GM12878 (cell line): Measurements from ENCODE around the gene MMP14. TPM values are rescaled to one million over a fixed set of nuclear protein-coding genes. Genes with fewer than 3 reads are reported as not detected.

Experiments
- ATAC-seq: fragments of 200-7000 bp; cut with Tn5 transposase; 3 replicates; pipeline ENCODE4 v1.9.1; 2020; ENCODE audit warnings: mild to moderate bottlenecking, moderate library complexity
- BruUV-seq: library from RNA; stranded (reverse); fragments of 400-500 nt; replicated peaks from 2 replicates; lab custom pipeline; 2021; lab: Mats Ljungman, UMichigan
- CTCF ChIA-PET: fragments of 300-600 bp; sonication (Branson Sonifier 250); formaldehyde crosslinking; extraction: SDS; loops from one replicate; lab custom pipeline; 2021; ENCODE audit warnings: inconsistent platforms; lab: Yijun Ruan, JAX
- POLR2A ChIA-PET: fragments of 350-600 bp; formaldehyde crosslinking; extraction: SDS; loops from one replicate; lab custom pipeline; 2021; ENCODE audit warnings: inconsistent platforms; lab: Charles Lee
- RAD21 ChIA-PET: fragments of 300-600 bp; sonication (Branson Sonifier 250); formaldehyde crosslinking; loops from one replicate; lab custom pipeline; 2023; ENCODE audit warnings: antibody characterized with exemption; ENCODE audit not compliant: unreplicated experiment; lab: Charles Lee
- SMC1A ChIA-PET: fragments of 300-600 bp; sonication (Branson Sonifier 250); formaldehyde crosslinking; loops from one replicate; lab custom pipeline; 2023; ENCODE audit not compliant: unreplicated experiment, uncharacterized antibody; lab: Charles Lee
- DNase-seq: peaks from one replicate; pipeline ENCODE4 v3.0.0-alpha.2; 2011; ENCODE audit warnings: low read depth, low spot score
- FAIRE-seq: peaks from 3 replicates; lab custom pipeline; 2011; peaks lifted over from hg19 to GRCh38; lab: Jason Lieb, UNC
- H2AFZ ChIP-seq: 2 replicates; pipeline ENCODE4 v1.6.0; 2011; ENCODE audit warnings: low read depth, low read length, control low read depth; ENCODE audit not compliant: control insufficient read depth
- H3K27ac ChIP-seq: 2 replicates; pipeline ENCODE4 v1.5.1; 2011; ENCODE audit warnings: control low read depth; ENCODE audit not compliant: control insufficient read depth, insufficient read depth
- H3K27me3 ChIP-seq, 2 experiments: replicated peaks in 1 of 2; 2 replicates each; pipeline versions ENCODE4 v1.6.0 to v1.6.1; 2011; ENCODE audit warnings: low read length in 1 of 2; ENCODE audit not compliant: control insufficient read depth in 2 of 2, insufficient read depth in 2 of 2
- H3K36me3 ChIP-seq, 2 experiments: 2 replicates each; pipeline ENCODE4 v1.5.1; 2011; ENCODE audit warnings: low read length in 1 of 2; ENCODE audit not compliant: control insufficient read depth in 2 of 2, insufficient read depth in 2 of 2
- H3K4me1 ChIP-seq: 2 replicates; pipeline ENCODE4 v1.6.1; 2011; ENCODE audit warnings: mild to moderate bottlenecking, low read length, moderate library complexity, mixed read lengths; ENCODE audit not compliant: control insufficient read depth, insufficient read depth
- H3K4me2 ChIP-seq: 2 replicates; pipeline ENCODE4 v1.6.0; 2011; ENCODE audit warnings: control low read depth; ENCODE audit not compliant: control insufficient read depth, insufficient read depth
- H3K4me3 ChIP-seq: fragments of 200-600 bp; sonication (generic); 2 replicates; pipeline ENCODE4 v1.5.1; 2016
- H3K79me2 ChIP-seq: 2 replicates; pipeline ENCODE4 v1.6.0; 2011; ENCODE audit warnings: low read length; ENCODE audit not compliant: control insufficient read depth, insufficient read depth
- H3K9ac ChIP-seq: 2 replicates; pipeline ENCODE4 v1.8.0; 2011; ENCODE audit warnings: low read length, control low read depth, mixed read lengths; ENCODE audit not compliant: control insufficient read depth, insufficient read depth
- H3K9me3 ChIP-seq: replicated peaks from 3 replicates; pipeline ENCODE4 v1.5.1; 2011; ENCODE audit warnings: mild to moderate bottlenecking, low read length; ENCODE audit not compliant: control insufficient read depth, insufficient read depth
- H4K20me1 ChIP-seq: 2 replicates; pipeline ENCODE4 v1.6.0; 2011; ENCODE audit not compliant: control insufficient read depth, insufficient read depth
- BACH1 ChIP-seq: fragments of 450-650 bp; IDR thresholded peaks from 2 replicates; pipeline ENCODE4 v1.6.1; 2017; ENCODE audit warnings: mild to moderate bottlenecking, borderline replicate concordance
- CBX3 ChIP-seq: fragments of 200-600 bp; sonication (generic); IDR thresholded peaks from 2 replicates; pipeline ENCODE4 v1.6.1; 2016; ENCODE audit warnings: low read depth, borderline replicate concordance
- CEBPB ChIP-seq, 2 experiments: fragments of 150-350 bp in 1 of 2; IDR thresholded peaks; 2 replicates each; pipeline ENCODE4 v1.6.1; 2012 to 2014; ENCODE audit warnings: low read depth in 2 of 2, low read length in 2 of 2, borderline replicate concordance in 1 of 2, inconsistent platforms in 1 of 2
- CHD1 ChIP-seq: IDR thresholded peaks from 2 replicates; pipeline ENCODE4 v1.6.1; 2012; ENCODE audit warnings: low read depth, low read length, improper control_type of control experiment
- NFXL1 ChIP-seq: fragments of 450-650 bp; IDR thresholded peaks from 2 replicates; pipeline ENCODE4 v1.6.1; 2017; ENCODE audit warnings: antibody characterized with exemption, mild to moderate bottlenecking, borderline replicate concordance
- NR2F1 ChIP-seq: fragments of 450-650 bp; conservative IDR thresholded peaks from 2 replicates; pipeline ENCODE4 v1.6.1; 2017; ENCODE audit warnings: mild to moderate bottlenecking
- POU2F2 ChIP-seq: IDR thresholded peaks from 3 replicates; pipeline ENCODE4 v1.6.1; 2011; ENCODE audit warnings: low read depth, mild to moderate bottlenecking, low read length, borderline replicate concordance
- RELA ChIP-seq: fragments of 450-650 bp; IDR thresholded peaks from 2 replicates; pipeline ENCODE4 v1.8.0; 2014; ENCODE audit warnings: borderline replicate concordance; ENCODE audit not compliant: partially characterized antibody
- TARDBP ChIP-seq: IDR thresholded peaks from 2 replicates; pipeline ENCODE4 v1.6.1; 2016; ENCODE audit warnings: borderline replicate concordance
- in situ Hi-C: fragments of 300-500 bp; cut with MboI; formaldehyde crosslinking; loops from 9 replicates; pipeline ENCODE4 v1.14.3; 2018; ENCODE audit warnings: mixed read lengths
- intact Hi-C: fragments of 100-400 bp; cut with micrococcal nuclease; formaldehyde crosslinking; loops from one replicate; pipeline ENCODE4 v1.14.2; 2022; ENCODE audit not compliant: unreplicated experiment
- polyA plus RNA-seq, 11 experiments: library from polyadenylated mRNA; depleted of rRNA in 4 of 11; unstranded in 6 of 11; stranded (reverse) in 5 of 11; fragments of >200 nt; fragmentation: Nextera tagmentation in 4 of 11; fragmentation: Illumina TruSeq in 1 of 11; extraction: Ambion mirVana in 4 of 11; extraction: Trizol in 1 of 11; gene quantifications; 1 replicate in 1 of 11; 2 replicates in 10 of 11; pipeline versions ENCODE4 v1.2.1 to v1.2.3, GENCODE V29; 2011 to 2016; ENCODE audit warnings: inconsistent platforms in 2 of 11, missing spikeins in 2 of 11, low read depth in 1 of 11
- total RNA-seq, 4 experiments: library from RNA; depleted of rRNA in 3 of 4; stranded (reverse); fragments of >200 nt in 3 of 4; fragmentation: Illumina TruSeq in 1 of 4; extraction: Trizol in 1 of 4; gene quantifications; 2 replicates each; pipeline versions ENCODE4 v1.2.1 to v1.2.3, GENCODE V29; 2013 to 2021
- TF ChIP-seq, protein P1 (sequence below): fragments of 450-650 bp; IDR thresholded peaks from 2 replicates; pipeline ENCODE4 v1.6.1; 2016; ENCODE audit warnings: mild to moderate bottlenecking
- TF ChIP-seq, protein P2 (sequence below): fragments of 450-650 bp; formaldehyde crosslinking; IDR thresholded peaks from 2 replicates; pipeline ENCODE4 v1.4.0; 2020; ENCODE audit warnings: mild to moderate bottlenecking, moderate library complexity
- TF ChIP-seq, protein P3 (sequence below): IDR thresholded peaks from 2 replicates; pipeline ENCODE4 v1.6.1; 2011; ENCODE audit warnings: borderline replicate concordance, low read depth, mild to moderate bottlenecking, moderate library complexity, low read length; ENCODE audit not compliant: insufficient read depth, poor library complexity, severe bottlenecking

MMP14 gene
- total and polyA plus RNA-seq, 10 of the 15 experiments (the other 5 are each of a cell fraction or from before 2014, with no cell fraction given): 0.31 to 1.9 (median 0.70) TPM; not detected in 2

DNA sequence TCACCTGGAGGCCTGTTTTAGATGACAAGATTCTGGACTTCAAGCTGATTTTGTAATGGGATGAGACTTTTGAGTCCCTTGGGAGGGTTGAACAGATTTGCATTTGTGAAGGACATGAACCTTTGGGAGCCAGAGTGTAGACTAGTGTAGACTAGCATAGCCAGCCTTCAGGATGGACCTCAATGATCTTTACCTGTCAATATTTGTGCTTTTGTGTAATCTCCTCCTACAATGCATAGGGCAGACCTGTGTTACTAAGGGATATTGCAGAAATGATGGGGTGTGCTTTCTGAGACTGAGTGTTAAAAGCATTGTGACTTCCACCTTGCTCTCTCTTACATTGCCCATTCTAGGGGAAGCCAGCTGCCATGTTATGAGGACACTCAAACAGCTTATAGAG lies 25.3 kb downstream of the MMP14 start:
- Histone ChIP-seq H2AFZ (no peak overlapping the region), H3K27ac (no peak overlapping the region), H3K4me3 (no peak overlapping the region), H3K4me1 (peaks cover 7% of the 10 kb centered on the region), H4K20me1 (no peaks in the 10 kb centered on the region), H3K36me3 (no peaks in the 10 kb centered on the region), H3K4me2 (no peak overlapping the region), H3K9me3 (peaks cover 5% of the 10 kb centered on the region; the same call in 1 of the 3 replicates), H3K79me2 (no peaks in the 10 kb centered on the region), H3K27me3 (no peaks in the 10 kb centered on the region), H3K9ac (no peak overlapping the region)
- FAIRE-seq (no peak), DNase-seq (no peak), ATAC-seq (no peak)
- CTCF ChIA-PET: interaction anchor here (0.9 to 6.5 kb wide), 7 partner anchors 8 to 291 kb away, joined by 3 to 40 read pairs (median 4); partner anchors contain the start of gene LRP10
- TF ChIP-seq CBX3 (no peak), NFXL1 (no peak), NR2F1 (no peak), TARDBP (no peak), CEBPB (IDR thresholded peaks at IDR 0.05; ENCODE audit: borderline replicate concordance in 1 of 2, low read depth in 2 of 2, low read length in 2 of 2) (no peak), CHD1 (no peak), BACH1 (no peak), POU2F2 (no peak), RELA (no peak)
- TF ChIP-seq, protein P1, sequence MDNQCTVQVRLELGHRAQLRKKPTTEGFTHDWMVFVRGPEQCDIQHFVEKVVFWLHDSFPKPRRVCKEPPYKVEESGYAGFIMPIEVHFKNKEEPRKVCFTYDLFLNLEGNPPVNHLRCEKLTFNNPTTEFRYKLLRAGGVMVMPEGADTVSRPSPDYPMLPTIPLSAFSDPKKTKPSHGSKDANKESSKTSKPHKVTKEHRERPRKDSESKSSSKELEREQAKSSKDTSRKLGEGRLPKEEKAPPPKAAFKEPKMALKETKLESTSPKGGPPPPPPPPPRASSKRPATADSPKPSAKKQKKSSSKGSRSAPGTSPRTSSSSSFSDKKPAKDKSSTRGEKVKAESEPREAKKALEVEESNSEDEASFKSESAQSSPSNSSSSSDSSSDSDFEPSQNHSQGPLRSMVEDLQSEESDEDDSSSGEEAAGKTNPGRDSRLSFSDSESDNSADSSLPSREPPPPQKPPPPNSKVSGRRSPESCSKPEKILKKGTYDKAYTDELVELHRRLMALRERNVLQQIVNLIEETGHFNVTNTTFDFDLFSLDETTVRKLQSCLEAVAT: no peak
- TF ChIP-seq, protein P2, sequence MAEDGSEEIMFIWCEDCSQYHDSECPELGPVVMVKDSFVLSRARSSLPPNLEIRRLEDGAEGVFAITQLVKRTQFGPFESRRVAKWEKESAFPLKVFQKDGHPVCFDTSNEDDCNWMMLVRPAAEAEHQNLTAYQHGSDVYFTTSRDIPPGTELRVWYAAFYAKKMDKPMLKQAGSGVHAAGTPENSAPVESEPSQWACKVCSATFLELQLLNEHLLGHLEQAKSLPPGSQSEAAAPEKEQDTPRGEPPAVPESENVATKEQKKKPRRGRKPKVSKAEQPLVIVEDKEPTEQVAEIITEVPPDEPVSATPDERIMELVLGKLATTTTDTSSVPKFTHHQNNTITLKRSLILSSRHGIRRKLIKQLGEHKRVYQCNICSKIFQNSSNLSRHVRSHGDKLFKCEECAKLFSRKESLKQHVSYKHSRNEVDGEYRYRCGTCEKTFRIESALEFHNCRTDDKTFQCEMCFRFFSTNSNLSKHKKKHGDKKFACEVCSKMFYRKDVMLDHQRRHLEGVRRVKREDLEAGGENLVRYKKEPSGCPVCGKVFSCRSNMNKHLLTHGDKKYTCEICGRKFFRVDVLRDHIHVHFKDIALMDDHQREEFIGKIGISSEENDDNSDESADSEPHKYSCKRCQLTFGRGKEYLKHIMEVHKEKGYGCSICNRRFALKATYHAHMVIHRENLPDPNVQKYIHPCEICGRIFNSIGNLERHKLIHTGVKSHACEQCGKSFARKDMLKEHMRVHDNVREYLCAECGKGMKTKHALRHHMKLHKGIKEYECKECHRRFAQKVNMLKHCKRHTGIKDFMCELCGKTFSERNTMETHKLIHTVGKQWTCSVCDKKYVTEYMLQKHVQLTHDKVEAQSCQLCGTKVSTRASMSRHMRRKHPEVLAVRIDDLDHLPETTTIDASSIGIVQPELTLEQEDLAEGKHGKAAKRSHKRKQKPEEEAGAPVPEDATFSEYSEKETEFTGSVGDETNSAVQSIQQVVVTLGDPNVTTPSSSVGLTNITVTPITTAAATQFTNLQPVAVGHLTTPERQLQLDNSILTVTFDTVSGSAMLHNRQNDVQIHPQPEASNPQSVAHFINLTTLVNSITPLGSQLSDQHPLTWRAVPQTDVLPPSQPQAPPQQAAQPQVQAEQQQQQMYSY: no peak
- TF ChIP-seq, protein P3, sequence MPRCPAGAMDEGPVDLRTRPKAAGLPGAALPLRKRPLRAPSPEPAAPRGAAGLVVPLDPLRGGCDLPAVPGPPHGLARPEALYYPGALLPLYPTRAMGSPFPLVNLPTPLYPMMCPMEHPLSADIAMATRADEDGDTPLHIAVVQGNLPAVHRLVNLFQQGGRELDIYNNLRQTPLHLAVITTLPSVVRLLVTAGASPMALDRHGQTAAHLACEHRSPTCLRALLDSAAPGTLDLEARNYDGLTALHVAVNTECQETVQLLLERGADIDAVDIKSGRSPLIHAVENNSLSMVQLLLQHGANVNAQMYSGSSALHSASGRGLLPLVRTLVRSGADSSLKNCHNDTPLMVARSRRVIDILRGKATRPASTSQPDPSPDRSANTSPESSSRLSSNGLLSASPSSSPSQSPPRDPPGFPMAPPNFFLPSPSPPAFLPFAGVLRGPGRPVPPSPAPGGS: no peak
- intact Hi-C loops: no loop called here
- BruUV-seq: no TSS peak
- RAD21 ChIA-PET: interaction anchor here (1.2 to 1.7 kb wide), 3 partner anchors 9 to 292 kb away, joined by 3 to 4 read pairs (median 3); no protein-coding TSS in a partner anchor
- POLR2A ChIA-PET: no interaction called here
- SMC1A ChIA-PET: interaction anchor here (0.8 to 1.1 kb wide), 3 partner anchors 9 to 40 kb away, joined by 3 to 5 read pairs (median 4); partner anchors contain the start of gene LRP10
- in situ Hi-C loops: no loop called here
